Central memory CD4-positive, alpha-beta T cell (primary cell): Measurements from ENCODE around the gene SDK2.
A peak's percentile ranks its signal among the peaks of the same experiment; 100 is the strongest.

ENCODE experiments used
- DNase-seq: peaks from one replicate; pipeline ENCODE4 v3.0.0; 2022

Gene SDK2

DNA sequence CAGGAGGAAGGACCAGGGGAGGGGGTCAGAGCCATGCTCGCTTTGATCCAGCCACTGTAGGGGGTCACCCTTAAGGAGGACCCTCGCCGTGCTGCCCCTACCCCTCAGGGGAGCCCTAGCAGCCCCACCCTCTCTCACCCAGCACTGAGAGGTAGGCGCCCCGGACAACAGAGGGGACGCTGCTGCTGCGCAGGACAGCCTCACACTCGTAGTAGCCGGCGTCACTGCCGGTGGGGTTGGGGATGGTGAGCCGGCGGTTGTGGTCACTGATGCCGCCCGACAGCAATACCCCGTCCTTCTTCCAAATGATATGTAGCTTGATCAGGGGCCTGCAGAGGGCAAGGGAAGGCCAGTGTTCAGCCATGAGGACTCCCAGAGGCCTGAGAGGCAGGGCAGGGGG, 206.4 kb downstream of the SDK2 start:
- no peak for DNase-seq

DNA sequence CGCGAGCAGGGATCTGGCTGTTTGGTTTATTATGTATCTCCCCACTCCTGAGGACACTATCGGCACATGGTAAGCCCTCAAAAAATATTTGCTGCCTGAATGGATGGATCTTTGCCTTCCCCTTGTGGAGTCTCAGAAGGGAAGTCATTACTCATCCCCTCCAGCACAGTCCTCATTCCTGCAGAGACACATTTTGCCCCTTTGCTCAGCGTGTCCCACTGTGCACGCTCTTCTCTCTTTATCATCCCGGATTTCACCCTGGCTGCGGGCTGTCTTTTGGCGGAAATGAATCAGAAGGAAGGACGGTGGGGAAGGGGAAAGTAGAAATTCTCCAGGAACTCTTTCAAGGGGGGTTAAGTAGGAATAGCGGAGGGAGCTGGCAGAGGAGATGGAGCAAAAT, 207.3 kb downstream of the SDK2 start:
- no peak for DNase-seq

DNA sequence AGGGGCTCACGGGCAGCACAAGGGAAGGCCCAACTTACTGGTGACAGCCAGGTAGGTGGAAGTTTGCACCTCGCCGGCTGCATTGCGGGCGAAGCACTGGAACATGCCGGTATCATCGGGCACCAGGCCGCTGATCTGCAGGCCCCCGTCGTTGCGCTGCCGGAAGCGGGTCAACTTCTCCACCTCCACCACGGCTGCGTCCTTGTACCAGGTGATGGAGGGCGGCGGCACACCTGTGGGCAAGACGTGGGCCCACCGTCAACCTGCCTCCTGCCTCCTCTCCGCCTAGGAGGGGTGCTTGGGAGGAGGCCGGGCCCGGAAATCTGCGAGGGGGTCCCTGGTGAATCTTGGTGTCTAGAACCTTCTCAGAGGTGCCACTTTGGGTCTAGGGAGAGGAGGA, 208.8 kb downstream of the SDK2 start:
- no peak for DNase-seq

DNA sequence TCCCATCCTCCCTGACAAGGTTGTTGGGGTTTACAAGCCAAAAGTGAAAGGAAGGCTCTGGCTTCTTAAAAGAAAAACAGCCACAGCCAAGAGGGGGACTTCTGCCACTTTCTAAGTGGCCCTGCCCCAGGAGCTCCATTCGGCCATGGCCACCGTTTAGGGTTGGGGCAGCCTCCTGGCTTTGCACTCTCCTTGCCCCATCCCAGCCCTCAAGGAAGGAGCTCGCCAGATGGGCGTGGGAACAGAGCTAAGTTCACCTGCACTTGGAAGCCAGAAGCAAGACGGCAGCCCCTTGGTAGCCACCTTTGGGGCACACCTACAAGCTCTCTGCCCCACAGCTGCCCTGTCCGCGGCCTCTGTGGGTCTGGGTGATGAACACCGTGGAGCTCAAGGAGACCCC, 210.1 kb downstream of the SDK2 start:
- no peak for DNase-seq

DNA sequence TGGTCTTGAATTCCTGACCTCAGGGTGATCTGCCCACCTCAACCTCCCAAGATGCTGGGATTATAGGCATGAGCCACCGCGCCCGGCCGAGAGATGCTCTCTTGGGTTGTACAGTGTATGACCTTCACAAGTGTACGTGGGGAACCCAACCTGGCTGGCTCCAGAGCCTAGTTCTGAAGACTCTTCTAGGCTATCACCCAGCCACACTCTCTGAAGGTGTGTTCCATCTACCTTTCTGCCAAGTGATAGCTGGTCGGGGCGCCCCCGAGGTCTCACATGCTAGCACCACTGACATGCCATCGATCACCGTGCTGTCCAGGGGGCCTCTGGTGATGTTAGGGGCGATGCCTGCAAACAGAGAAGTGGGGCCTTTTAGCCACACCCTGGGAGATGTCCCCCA, 210.7 kb downstream of the SDK2 start:
- no peak for DNase-seq

DNA sequence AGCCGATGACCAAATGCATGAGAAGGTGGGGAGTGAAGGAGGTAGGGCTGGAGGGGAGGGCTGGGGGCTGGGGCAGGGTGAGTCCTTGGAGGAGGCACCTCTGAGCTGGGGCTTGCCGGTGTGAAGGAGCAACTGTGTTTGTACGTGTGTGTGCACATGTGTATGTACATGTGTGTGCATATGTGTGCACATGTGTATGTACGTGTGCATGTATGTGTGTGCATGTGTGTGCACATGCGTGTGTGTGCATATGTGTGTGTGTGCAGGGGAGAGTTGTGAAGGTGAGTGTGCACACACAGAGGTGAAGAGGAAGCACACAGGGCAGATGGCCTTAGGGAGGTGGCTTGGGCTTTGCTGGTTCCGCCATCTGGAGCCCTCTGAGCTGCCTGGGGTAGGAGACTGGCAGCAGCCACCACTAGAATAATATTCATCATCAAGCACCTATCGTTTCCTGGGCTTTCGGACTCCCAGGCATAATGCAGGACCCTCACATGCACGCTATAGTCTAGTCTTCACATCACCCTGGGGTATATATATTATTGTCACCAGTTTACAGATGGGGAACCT, 211.5 kb downstream of the SDK2 start:
- DNase-seq, result no peak

DNA sequence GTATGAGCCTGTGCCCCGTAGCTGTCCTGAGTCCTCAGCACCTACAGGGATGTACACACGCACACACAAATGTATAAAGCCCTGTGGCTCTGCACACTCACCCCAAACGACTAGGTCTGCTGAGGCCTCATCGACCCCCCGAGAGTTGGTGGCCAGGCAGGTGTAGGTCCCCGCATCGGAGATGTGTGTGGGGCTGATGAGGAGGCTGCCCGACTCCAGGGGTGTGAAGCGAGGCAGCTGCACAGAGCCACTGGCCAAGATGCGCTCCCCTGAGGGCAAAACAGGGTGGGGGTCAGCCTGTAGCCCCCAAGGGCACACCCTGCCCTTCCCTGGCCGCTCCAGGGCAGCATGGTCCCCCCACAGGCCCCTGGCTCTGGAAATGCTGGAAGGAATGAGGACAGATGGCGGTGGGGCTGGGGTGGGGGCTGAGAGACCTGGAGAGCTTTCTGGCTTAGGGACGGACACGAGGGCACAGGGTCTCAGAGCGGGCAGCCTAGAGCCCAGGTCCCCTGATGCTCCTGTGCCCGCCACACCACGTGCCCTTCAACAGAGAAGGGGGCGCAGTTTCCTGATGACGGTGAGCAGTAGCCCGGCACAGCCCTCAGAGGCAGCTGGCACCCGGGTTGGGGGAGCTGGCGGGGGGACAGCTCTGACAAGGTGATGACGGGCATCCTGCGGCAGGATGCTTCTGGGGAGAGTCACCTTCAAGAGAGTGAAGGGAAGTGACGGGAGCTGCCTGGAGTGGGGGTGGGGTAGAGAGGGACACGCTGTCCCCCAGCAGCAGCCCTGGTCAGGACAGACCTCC, 212.6 kb downstream of the SDK2 start:
- DNase-seq, result no peak

DNA sequence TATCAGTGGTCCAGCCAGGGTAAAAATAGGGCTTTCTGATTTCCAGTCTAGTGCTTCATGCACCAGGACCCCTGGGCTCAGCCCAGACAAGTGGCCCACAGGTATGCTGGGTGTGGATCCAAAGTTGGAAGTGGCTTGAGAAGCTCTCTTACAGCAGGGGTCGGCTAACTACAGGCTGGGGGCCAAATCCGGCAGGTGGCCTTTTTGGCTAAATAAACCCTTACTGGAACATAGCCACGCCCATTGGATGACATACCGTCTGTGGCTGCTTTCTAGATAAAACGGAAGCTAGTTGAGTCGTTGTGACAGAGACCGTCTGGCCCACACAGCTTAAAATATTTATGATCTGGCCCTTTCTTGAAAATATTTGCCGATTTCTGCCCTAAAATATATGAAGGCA, 213.4 kb downstream of the SDK2 start:
- no peak for DNase-seq

DNA sequence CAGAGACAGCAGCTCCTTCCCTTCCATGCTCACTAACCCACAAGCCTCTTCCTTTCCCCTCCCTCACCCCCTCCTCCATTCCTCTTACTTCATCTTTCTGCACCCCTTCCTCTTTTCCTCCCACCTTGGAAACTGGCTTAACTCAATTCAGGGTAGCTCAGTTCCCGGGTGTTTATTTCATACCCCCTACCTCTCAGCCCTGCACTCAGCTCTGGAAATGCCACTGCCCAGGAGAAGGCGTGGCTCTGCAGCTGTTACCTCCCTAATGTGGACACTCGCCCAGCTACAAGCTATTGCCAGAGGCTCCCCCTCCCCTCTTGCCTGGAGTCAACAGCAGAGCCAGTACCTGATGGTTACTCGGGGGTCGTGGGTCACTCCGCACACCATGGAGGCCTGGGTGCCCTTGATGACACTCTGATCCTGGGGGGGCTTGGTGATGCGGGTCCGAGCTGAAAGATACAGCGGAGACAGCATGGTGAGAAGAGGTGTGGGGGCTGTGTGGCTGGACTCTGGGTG, 214.0 kb downstream of the SDK2 start:
- no peak for DNase-seq

DNA sequence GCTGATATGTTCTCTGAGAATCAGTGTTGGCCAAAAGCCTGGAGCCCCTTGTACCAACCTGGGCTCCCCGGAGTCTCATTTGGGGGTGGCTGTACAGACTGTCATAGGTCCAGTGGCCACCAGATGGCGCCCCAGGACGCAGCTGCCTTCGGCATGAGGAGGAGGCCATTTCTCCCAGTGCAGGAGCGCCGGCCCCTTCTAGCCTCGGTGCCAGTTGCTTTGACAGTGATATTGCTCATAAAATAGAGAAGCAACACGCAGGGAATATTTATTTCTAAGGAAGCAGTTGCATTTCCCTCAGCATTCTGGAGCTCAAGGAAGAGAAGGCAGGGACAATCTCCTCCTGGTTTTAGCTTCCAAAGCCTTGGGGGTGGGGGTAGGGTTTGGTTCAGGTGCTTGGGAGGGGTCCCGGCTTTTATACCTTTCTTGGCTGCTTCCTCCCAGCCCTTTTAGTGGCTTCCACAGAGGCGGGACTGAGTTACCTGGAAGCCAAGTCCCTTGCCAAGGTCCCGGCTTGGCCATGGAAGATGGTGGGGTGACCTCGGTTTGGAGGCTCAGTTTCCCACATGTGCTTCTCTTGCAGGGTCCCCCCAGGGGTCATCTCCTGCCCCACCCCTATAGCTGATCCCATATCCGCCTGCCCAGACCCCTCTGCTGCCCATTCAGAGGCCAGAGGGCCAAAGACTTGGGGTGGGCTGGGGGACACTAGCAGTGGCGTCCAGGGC, 214.6 kb downstream of the SDK2 start:
- peak; percentile 73 for DNase-seq

DNA sequence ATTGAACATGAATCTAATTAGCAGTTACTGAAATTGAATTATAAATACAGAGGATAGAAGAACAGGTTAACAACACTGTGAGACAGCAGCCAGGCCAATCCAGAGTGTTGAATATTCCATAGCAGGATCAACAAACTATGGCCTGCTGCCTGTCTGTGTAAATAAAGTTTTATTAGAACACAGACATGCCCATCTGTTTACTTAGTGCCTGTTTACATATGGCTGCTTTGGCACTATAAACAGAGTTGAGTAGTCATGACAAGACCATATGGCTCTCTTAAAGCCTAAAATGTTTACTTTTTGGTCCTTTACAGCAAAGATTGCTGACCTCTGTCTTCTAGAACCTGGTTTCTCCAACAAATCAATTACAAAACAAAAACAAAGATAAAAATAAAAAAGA, 217.0 kb downstream of the SDK2 start:
- DNase-seq, result no peak

DNA sequence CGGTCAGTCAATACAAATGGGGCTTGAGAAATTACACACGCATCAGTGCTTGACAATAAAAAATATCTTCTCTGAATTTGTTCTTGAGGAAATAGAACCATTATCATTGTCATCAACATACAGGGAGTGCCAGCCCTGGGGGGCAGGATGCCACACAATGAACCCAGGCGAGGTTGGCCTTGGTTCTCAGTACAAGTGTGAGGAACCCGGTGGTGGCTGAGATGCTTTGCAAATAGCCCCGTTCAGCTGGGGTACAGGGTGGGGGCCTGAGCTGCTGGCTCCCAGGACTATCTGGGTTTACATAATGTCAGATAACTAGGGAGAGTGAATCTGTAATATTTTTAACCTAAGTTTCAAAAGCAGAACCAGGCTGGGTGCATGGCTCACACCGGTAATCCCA, 219.7 kb downstream of the SDK2 start:
- DNase-seq, result no peak

DNA sequence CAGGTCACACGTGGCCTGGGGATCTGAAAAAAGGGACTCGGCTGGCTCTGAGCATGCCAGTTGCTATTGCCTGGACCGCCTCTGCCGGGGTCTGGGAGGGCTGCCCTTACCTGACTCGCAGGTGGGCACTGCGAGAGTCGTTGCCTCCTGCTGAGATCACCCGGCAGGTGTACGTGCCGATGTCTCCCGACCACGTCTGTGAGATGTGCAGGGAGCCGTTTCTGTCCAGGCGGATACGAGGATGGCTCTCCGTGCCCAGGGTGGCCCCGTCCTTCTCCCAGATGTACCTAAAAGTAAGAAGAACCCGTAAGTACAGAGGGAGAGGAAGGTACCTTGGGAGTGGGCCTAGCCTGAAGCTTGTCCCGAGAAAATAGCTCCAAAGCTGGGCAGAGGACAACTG, 220.4 kb downstream of the SDK2 start:
- DNase-seq, result no peak

DNA sequence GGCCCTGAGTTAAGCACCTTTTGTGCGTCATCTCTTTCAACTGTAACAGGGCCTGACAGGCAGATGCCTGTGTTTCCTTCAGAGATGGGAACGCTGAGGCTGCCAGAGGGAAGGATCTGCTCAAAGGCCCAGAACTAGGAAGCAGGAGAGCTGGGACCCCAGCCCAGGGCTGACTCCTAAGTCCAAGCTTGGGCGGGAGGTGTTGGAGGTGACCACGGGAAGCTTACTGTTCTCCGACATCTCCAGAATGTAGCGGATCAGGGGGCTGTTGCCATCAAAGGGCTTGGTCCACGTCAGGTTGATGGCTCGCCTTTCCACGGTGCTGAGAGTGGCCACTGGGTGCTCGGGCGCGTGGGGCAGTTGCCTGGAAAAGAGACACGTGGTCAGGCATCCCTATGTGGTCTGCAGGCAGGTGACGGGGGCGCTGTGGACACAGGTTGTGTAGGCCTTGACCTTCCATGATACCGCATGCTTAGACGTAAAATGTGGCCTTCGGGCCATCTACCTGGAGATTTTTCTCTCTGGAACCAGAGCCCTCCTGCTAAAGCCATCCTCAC, 221.0 kb downstream of the SDK2 start:
- no peak for DNase-seq

DNA sequence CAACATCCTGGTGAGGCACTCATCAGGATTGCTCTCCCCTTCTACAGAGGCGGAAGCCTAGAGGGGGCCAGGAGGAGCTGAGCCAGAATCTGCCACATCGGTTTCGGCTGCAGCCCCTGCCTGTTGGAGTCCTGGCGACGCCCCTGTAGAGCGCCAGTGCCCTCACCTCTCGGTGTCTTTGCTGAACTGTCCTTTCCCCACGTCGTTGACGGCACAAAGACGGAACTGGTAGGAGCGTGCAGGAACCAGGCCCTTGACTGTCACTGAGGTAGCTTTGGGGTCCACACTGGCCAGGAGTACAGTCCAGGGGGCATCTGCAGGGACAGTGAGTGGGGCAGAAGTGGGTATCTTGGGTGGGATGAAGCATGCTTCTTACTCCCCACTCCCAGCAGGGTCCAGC, 222.1 kb downstream of the SDK2 start:
- no peak for DNase-seq

DNA sequence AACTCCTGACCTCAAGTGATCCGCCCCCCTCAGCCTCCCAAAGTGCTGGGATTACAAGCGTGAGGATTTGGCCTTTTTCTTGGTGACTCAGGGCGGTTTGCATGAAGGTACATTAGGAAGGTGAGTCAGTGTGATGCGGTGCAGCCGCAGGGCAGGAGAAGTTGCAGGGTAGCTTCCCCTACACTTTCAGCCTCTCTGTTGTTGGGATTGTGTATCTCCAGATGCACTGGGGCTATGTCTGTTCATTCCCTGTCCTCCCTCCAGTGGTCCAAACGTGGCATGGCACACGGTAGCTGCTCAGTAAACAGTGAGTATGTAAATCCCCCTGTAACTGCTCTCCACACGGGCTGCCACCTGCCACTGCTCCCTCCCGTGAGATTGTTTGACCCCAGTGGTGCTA, 223.3 kb downstream of the SDK2 start:
- no peak for DNase-seq

DNA sequence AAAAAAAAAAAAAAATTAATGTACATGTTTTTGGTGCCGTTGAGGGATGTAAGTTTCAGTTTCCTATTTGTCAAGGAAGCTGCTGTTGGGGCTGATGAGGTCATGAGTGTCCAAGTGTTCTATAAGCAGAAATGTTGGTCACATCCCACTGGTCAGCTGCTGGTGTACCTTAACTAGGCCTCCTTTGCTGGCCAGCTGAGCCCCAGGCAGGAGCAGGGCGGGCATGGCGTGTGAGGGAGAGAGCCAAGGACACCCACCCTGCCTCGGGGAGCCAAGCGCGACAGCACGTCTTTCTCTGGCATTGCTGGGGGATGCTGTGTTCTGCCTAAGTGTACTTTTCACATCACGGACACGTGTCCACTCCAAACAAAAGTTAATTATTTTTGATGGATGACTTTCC, 224.4 kb downstream of the SDK2 start:
- no peak for DNase-seq

DNA sequence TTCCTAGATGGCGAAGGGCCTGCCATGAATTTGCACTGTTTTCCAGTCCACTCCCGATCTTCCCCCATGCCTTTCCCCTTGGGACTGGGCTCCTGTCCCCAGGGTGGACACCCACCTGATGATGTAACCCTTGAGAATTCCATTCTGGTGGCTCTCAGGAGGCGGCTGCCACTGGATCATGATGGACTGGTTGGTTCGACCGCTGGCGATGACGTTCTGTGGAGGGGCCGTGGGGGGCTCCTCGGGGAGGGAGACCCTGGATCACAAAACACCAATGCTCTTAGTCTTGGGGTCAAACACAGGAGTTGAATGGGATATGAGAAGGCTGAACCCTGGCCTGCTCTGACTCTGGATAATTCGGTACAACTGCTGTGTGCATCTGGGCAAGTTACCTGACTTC, 225.2 kb downstream of the SDK2 start:
- DNase-seq, result no peak

DNA sequence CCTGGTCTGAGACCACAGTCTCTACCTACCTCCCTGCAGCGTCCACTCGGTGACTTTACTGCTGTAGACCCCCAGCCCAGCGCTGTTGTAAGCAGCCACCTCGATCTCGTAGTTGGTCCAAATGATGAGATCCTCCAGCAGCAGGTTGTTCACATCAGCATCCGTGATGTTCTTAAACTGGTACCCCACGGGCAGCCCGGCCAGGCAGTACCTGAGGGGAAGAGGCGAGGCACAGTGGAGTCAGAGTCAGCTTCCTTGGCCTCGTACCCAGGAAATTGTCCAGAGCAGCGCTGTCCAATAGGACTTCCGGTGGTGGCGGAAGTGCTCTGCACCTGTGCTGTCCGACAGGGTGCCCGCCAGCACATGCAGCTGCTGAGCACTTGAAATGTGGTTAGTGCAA, 228.5 kb downstream of the SDK2 start:
- no peak for DNase-seq

DNA sequence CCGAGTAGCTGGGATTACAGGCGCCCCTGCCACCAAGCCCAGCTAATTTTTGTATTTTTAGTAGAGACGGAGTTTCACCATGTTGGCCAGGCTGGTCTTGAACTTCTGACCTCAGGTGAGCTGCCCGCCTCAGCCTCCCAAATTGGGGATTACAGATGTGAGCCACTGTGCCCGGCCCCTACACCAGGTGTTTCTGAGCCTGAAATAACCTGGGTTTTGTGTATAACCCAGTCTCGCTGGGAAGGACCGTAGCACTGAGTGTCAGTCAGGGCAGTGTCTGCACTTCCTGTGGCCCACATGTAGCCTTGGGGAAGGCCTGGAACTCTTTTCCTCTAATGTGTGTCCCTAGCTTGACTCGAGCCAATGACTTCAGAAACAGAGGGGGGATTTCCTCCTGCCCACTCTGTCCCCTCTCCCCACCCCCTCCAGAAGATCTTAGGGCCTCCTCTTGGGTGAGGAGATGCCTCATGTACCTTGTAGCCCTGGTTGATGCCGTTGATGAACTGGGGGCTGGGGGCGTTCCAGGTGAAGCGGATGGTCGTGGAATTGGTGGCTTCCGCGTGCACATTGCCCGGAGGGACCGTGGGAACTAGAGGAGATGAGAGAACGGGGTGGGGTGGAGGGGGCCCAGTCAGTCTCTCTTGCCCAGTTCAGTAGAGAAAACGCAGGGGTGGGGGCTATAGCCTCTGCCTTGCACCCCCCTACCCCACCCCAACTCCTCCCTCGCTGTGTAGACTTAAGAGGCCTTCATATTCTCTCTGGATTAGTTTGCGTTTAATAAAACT, 229.9 kb downstream of the SDK2 start:
- DNase-seq, result no peak

DNA sequence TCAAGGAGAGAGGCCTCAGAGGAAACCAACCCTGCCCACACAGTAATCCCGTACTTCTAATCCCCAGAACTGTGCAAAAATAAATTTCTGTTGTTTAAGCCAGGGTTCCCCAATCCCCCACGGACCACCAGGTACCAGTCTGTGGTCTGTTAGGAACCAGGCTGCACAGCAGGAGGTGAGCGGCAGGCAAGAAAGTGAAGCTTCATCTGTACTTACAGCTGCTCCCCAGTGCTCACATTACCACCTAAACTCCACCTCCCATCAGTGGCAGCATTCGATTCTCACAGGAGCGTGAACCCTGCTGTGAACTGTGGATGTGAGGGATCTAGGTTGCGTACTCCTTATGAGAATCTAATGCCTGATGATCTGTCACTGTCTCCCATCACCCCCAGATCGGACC, 231.3 kb downstream of the SDK2 start:
- no peak for DNase-seq

DNA sequence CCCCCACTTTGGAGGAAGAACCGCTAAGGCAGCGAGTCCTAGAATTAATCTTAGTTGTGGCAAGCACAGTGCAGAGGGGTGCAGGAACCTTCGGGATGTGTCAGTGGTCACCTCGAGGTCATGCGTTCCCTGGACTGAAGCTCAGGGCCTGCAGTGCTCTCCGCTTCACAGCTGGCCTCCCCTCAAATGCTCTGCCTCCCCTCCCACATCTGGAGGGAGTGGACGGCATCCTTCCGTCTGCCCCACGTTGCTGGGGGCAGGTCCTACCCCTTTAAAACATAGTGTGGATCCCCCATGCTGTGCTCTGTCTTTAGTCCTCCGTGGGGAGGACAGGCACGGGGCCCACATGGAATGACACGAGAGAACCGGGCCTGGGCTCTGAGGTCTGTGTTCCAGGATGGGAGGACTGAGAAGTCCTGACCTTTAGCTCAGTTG, 232.9 kb downstream of the SDK2 start:
- no peak for DNase-seq
